ENCODE measurements around the gene IL31RA.

GRCh38 chr5:55851675-55851979, 470 bp downstream of the IL31RA start:
- TF ChIP-seq CTCF (IDR thresholded peaks at IDR 0.05; ENCODE audit: low read depth, low read length) (no peak), POLR2A (IDR thresholded peaks at IDR 0.05; ENCODE audit: extremely low read depth, insufficient read length) (no peak)
